ENCODE data around the gene VPS4A. TPM values are rescaled to one million over a fixed set of nuclear protein-coding genes. Genes with fewer than 3 reads are reported as not detected.

Gene VPS4A
- total RNA-seq, 1 donor from 2014 or later = 28.9 TPM

- intact Hi-C loops (cut with DNase I) = no loop called here
- H3K36me3 ChIP-seq = peaks cover 100% of the 10 kb centered on the region
- peaks cover 5% of the 10 kb centered on the region for H3K4me1 ChIP-seq
- no peak overlapping the region for H3K4me3 ChIP-seq
- DNase-seq = peak; percentile 53
- H3K9me3 ChIP-seq = no peaks in the 10 kb centered on the region
- ATAC-seq = no peak
- no peak overlapping the region for H3K27ac ChIP-seq
- H3K27me3 ChIP-seq = no peaks in the 10 kb centered on the region
- TF ChIP-seq, protein P1, sequence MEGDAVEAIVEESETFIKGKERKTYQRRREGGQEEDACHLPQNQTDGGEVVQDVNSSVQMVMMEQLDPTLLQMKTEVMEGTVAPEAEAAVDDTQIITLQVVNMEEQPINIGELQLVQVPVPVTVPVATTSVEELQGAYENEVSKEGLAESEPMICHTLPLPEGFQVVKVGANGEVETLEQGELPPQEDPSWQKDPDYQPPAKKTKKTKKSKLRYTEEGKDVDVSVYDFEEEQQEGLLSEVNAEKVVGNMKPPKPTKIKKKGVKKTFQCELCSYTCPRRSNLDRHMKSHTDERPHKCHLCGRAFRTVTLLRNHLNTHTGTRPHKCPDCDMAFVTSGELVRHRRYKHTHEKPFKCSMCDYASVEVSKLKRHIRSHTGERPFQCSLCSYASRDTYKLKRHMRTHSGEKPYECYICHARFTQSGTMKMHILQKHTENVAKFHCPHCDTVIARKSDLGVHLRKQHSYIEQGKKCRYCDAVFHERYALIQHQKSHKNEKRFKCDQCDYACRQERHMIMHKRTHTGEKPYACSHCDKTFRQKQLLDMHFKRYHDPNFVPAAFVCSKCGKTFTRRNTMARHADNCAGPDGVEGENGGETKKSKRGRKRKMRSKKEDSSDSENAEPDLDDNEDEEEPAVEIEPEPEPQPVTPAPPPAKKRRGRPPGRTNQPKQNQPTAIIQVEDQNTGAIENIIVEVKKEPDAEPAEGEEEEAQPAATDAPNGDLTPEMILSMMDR (IDR thresholded peaks at IDR 0.05) = no peak
These were observed 8.9 kb downstream of the VPS4A start for GRCh38 chr16:69319826-69320739.

DNA sequence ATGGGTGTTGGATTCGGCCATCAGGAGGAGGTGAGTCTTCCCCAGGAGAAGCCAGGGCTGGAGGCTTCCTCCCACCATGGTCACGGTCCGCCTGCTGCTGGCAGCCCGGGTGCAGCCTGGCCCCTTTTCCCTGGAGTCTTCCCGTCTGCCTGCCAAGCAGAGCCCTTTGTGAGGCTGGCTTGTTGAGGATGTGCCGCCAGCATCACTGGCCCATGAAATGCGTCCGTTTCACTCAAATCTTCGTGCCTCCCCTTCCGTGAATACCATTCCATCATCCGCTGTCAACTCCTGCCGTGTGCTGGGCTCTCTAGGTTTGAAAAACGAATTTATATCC, 9.6 kb downstream of the VPS4A start:
- intact Hi-C loops (cut with DNase I) = no loop called here
- no peaks in the 10 kb centered on the region for H3K9me3 ChIP-seq
- DNase-seq = no peak
- TF ChIP-seq, protein P1 (IDR thresholded peaks at IDR 0.05) = no peak
- H3K4me3 ChIP-seq = no peak overlapping the region
- H3K27me3 ChIP-seq = no peaks in the 10 kb centered on the region
- no peak for ATAC-seq
- peaks cover 97% of the 10 kb centered on the region for H3K36me3 ChIP-seq
- no peak overlapping the region for H3K27ac ChIP-seq
- H3K4me1 ChIP-seq = peaks cover 5% of the 10 kb centered on the region

GRCh38 chr16:69321080-69321479, 9.9 kb downstream of the VPS4A start:
- TF ChIP-seq, protein P1 (IDR thresholded peaks at IDR 0.05) = no peak

GRCh38 chr16:69322343-69322742, 11.2 kb downstream of the VPS4A start:
- no peak overlapping the region for H3K27ac ChIP-seq
- DNase-seq = no peak

More at GRCh38 chr16:69321080-69321479, 9.9 kb downstream of the VPS4A start:
- intact Hi-C loops (cut with DNase I) = no loop called here
- H3K4me1 ChIP-seq = peaks cover 5% of the 10 kb centered on the region
- H3K27ac ChIP-seq = no peak overlapping the region
- ATAC-seq (no peak), DNase-seq (no peak)
- no peaks in the 10 kb centered on the region for H3K27me3 ChIP-seq
- peaks cover 97% of the 10 kb centered on the region for H3K36me3 ChIP-seq
- H3K9me3 ChIP-seq = no peaks in the 10 kb centered on the region
- no peak overlapping the region for H3K4me3 ChIP-seq

GRCh38 chr16:69323415-69323814, 12.3 kb downstream of the VPS4A start:
- no peak for DNase-seq

More at GRCh38 chr16:69322343-69322742, 11.2 kb downstream of the VPS4A start:
- TF ChIP-seq, protein P1 (IDR thresholded peaks at IDR 0.05) = no peak
- Histone ChIP-seq H3K9me3 (no peaks in the 10 kb centered on the region), H3K27me3 (no peaks in the 10 kb centered on the region), H3K4me3 (no peak overlapping the region), H3K36me3 (peaks cover 97% of the 10 kb centered on the region), H3K4me1 (peaks cover 14% of the 10 kb centered on the region)
- ATAC-seq = no peak
- intact Hi-C loops (cut with DNase I) = no loop called here

More at GRCh38 chr16:69323415-69323814, 12.3 kb downstream of the VPS4A start:
- H3K27ac ChIP-seq = no peak overlapping the region
- no peaks in the 10 kb centered on the region for H3K27me3 ChIP-seq
- intact Hi-C loops (cut with DNase I) = no loop called here
- peaks cover 21% of the 10 kb centered on the region for H3K4me1 ChIP-seq
- no peaks in the 10 kb centered on the region for H3K9me3 ChIP-seq
- TF ChIP-seq, protein P1 (IDR thresholded peaks at IDR 0.05) = no peak
- H3K36me3 ChIP-seq = peaks cover 94% of the 10 kb centered on the region
- H3K4me3 ChIP-seq = no peak overlapping the region
- no peak for ATAC-seq
